ENCODE results near the gene RALB.
"Not testable (repeated sequence)": the region's sequence is repeated elsewhere in the genome, so short reads cannot be mapped to it uniquely, and the experiment has no call there.

RALB gene

GRCh38 chr2:120293096-120294007 is 40.7 kb downstream of the RALB start:
- no peak for DNase-seq (ENCODE audit: low read depth in 2 of 2)

GRCh38 chr2:120294008-120294340 is 41.3 kb downstream of the RALB start:
- DNase-seq (ENCODE audit: low read depth in 2 of 2), result no peak

- DNase-seq (ENCODE audit: low read depth in 2 of 2), result no peak
Measured at GRCh38 chr2:120298173-120298835, 45.7 kb downstream of the RALB start.

GRCh38 chr2:120299004-120299403 is 46.4 kb downstream of the RALB start:
- DNase-seq (ENCODE audit: low read depth in 2 of 2), result no peak

- no peak for DNase-seq (ENCODE audit: low read depth in 2 of 2)
Measured at GRCh38 chr2:120299561-120299960, 46.9 kb downstream of the RALB start.

- DNase-seq (ENCODE audit: low read depth in 2 of 2), result no peak
Measured at GRCh38 chr2:120300385-120300784, 47.7 kb downstream of the RALB start.

GRCh38 chr2:120301284-120301683 is 48.6 kb downstream of the RALB start:
- no peak for DNase-seq (ENCODE audit: low read depth in 2 of 2)

GRCh38 chr2:120302301-120302700 is 49.6 kb downstream of the RALB start:
- no peak for DNase-seq (ENCODE audit: low read depth in 2 of 2)

- DNase-seq (ENCODE audit: low read depth in 2 of 2), result no peak
Measured at GRCh38 chr2:120303177-120303576, 50.5 kb downstream of the RALB start.

GRCh38 chr2:120305296-120305695 is 52.6 kb downstream of the RALB start:
- DNase-seq (ENCODE audit: low read depth in 2 of 2), result no peak

GRCh38 chr2:120305937-120306490 is 53.4 kb downstream of the RALB start:
- DNase-seq (ENCODE audit: low read depth in 2 of 2), result no peak

- no peak for DNase-seq (ENCODE audit: low read depth in 2 of 2)
Measured at GRCh38 chr2:120307482-120307881, 54.8 kb downstream of the RALB start.

- no peak for DNase-seq (ENCODE audit: low read depth in 2 of 2)
Measured at GRCh38 chr2:120308038-120308910, 55.6 kb downstream of the RALB start.

GRCh38 chr2:120310136-120310535 is 57.5 kb downstream of the RALB start:
- no peak for DNase-seq (ENCODE audit: low read depth in 2 of 2)

- not testable (repeated sequence) for DNase-seq (ENCODE audit: low read depth in 2 of 2)
Measured at GRCh38 chr2:120310841-120311240, 58.2 kb downstream of the RALB start.

GRCh38 chr2:120312076-120312475 is 59.4 kb downstream of the RALB start:
- DNase-seq (ENCODE audit: low read depth in 2 of 2), result no peak

GRCh38 chr2:120312860-120313694 is 60.4 kb downstream of the RALB start:
- peak; percentile 38 to 63 for DNase-seq (ENCODE audit: low read depth in 2 of 2)

GRCh38 chr2:120313695-120314615 is 61.3 kb downstream of the RALB start:
- DNase-seq (ENCODE audit: low read depth in 2 of 2), result no peak

- no peak for DNase-seq (ENCODE audit: low read depth in 2 of 2)
Measured at GRCh38 chr2:120314690-120315366, 62.2 kb downstream of the RALB start.

Measured in stimulated activated CD8-positive, alpha-beta memory T cell treated with anti-CD3 and anti-CD28 coated beads, Interleukin-7, amount 100 ng/mL, for 1 hour (primary cell).